HEK293 (cell line): ENCODE measurements around the gene NRG2.

Experiments
- CTCF ChIA-PET: fragments of 350-600 bp; formaldehyde crosslinking; extraction: SDS; loops from one replicate; lab custom pipeline; 2021; ENCODE audit warnings: antibody characterized with exemption; lab: Yijun Ruan, JAX
- POLR2A ChIA-PET: fragments of 300-600 bp; formaldehyde crosslinking; extraction: SDS; loops from one replicate; lab custom pipeline; 2020; ENCODE audit warnings: antibody characterized with exemption, inconsistent platforms; lab: Yijun Ruan, JAX
- H3K27ac ChIP-seq: fragments of 200-500 bp; sonication (Bioruptor generic); 2 replicates; pipeline ENCODE4 v1.5.1; 2014; ENCODE audit warnings: low read depth, low read length, control low read depth, inconsistent platforms; ENCODE audit errors: extremely low read depth
- H3K36me3 ChIP-seq, 2 experiments: fragments of 200-500 bp in 1 of 2; sonication (Bioruptor generic) in 1 of 2; 1 replicate in 1 of 2; 2 replicates in 1 of 2; pipeline ENCODE4 v1.5.1; 2014 to 2017; ENCODE audit warnings: inconsistent platforms in 2 of 2, low read length in 2 of 2; ENCODE audit not compliant: control insufficient read depth in 2 of 2, insufficient read depth in 1 of 2
- H3K4me1 ChIP-seq: fragments of 200-500 bp; sonication (Bioruptor generic); 2 replicates; pipeline ENCODE4 v1.5.1; 2014; ENCODE audit warnings: mild to moderate bottlenecking, low read length, inconsistent platforms; ENCODE audit not compliant: control insufficient read depth, insufficient read depth
- H3K4me3 ChIP-seq: 2 replicates; pipeline ENCODE4 v1.5.1; 2011; ENCODE audit warnings: low read depth, mild to moderate bottlenecking, control low read depth, low read length, moderate library complexity
- H3K9me3 ChIP-seq: fragments of 200-500 bp; sonication (Bioruptor generic); 2 replicates; pipeline ENCODE4 v1.5.1; 2014; ENCODE audit warnings: low read depth, low read length, inconsistent platforms; ENCODE audit not compliant: control insufficient read depth, insufficient read depth
- MEIS1 ChIP-seq: sonication (generic); formaldehyde crosslinking; IDR thresholded peaks from 2 replicates; pipeline ENCODE4 v1.8.1; 2022; ENCODE audit warnings: missing genetic modification reagents, mild to moderate bottlenecking, borderline replicate concordance
- REPIN1 ChIP-seq: fragments of 450-650 bp; formaldehyde crosslinking; IDR thresholded peaks from 2 replicates; pipeline ENCODE4 v1.5.1; 2017; ENCODE audit warnings: missing biosample characterization, missing genetic modification characterization, low read depth
- TRIM28 ChIP-seq: IDR thresholded peaks from 2 replicates; pipeline ENCODE4 v1.6.1; 2011; ENCODE audit warnings: low read length, control low read depth, borderline replicate concordance
- ZBTB20 ChIP-seq: fragments of 450-650 bp; formaldehyde crosslinking; IDR thresholded peaks from 2 replicates; pipeline ENCODE4 v1.5.1; 2016; ENCODE audit warnings: missing biosample characterization, missing genetic modification characterization
- ZNF248 ChIP-seq: fragments of 450-650 bp; formaldehyde crosslinking; IDR thresholded peaks from 2 replicates; pipeline ENCODE4 v1.5.1; 2017; ENCODE audit warnings: missing biosample characterization, missing genetic modification characterization
- ZNF324 ChIP-seq: fragments of 450-650 bp; formaldehyde crosslinking; IDR thresholded peaks from 2 replicates; pipeline ENCODE4 v1.5.1; 2016; ENCODE audit warnings: missing biosample characterization, missing genetic modification characterization
- ZNF341 ChIP-seq: fragments of 450-650 bp; formaldehyde crosslinking; IDR thresholded peaks from 2 replicates; pipeline ENCODE4; 2016; ENCODE audit warnings: low read depth, missing biosample characterization, missing genetic modification characterization
- ZNF416 ChIP-seq: fragments of 450-650 bp; formaldehyde crosslinking; IDR thresholded peaks from 2 replicates; pipeline ENCODE4 v1.5.1; 2016; ENCODE audit warnings: missing biosample characterization, missing genetic modification characterization
- ZNF48 ChIP-seq: fragments of 450-650 bp; formaldehyde crosslinking; IDR thresholded peaks from 2 replicates; pipeline ENCODE4 v1.5.1; 2016; ENCODE audit warnings: missing biosample characterization, missing genetic modification characterization
- ZNF529 ChIP-seq: fragments of 450-650 bp; formaldehyde crosslinking; IDR thresholded peaks from 2 replicates; pipeline ENCODE4 v1.5.1; 2017; ENCODE audit warnings: missing genetic modification characterization, missing biosample characterization; ENCODE audit not compliant: insufficient replicate concordance
- ZNF549 ChIP-seq: fragments of 450-650 bp; IDR thresholded peaks from 2 replicates; pipeline ENCODE4 v1.5.1; 2018; ENCODE audit warnings: missing biosample characterization, missing genetic modification characterization, mild to moderate bottlenecking, inconsistent platforms, moderate library complexity
- ZNF560 ChIP-seq: fragments of 450-650 bp; formaldehyde crosslinking; IDR thresholded peaks from 2 replicates; pipeline ENCODE4 v1.5.1; 2017; ENCODE audit warnings: missing biosample characterization, missing genetic modification characterization, borderline replicate concordance
- ZSCAN23 ChIP-seq: fragments of 450-650 bp; formaldehyde crosslinking; IDR thresholded peaks from 2 replicates; pipeline ENCODE4 v1.5.1; 2016; ENCODE audit warnings: missing biosample characterization, missing genetic modification characterization
- TF ChIP-seq, protein P1 (sequence below): fragments of 450-650 bp; formaldehyde crosslinking; IDR thresholded peaks from 2 replicates; pipeline ENCODE4; 2016; ENCODE audit warnings: missing biosample characterization, missing genetic modification characterization
- TF ChIP-seq, protein P2 (sequence below): fragments of 450-650 bp; formaldehyde crosslinking; IDR thresholded peaks from 2 replicates; pipeline ENCODE4 v1.5.1; 2016; ENCODE audit warnings: missing biosample characterization, missing genetic modification characterization, low read depth
- TF ChIP-seq, protein P3 (sequence below): fragments of 450-650 bp; formaldehyde crosslinking; IDR thresholded peaks from 2 replicates; pipeline ENCODE4 v1.5.1; 2016; ENCODE audit warnings: missing biosample characterization, missing genetic modification characterization, borderline replicate concordance
- TF ChIP-seq, protein P4 (sequence below): fragments of 450-650 bp; formaldehyde crosslinking; IDR thresholded peaks from 2 replicates; pipeline ENCODE4 v1.5.1; 2016; ENCODE audit warnings: missing biosample characterization, missing genetic modification characterization
- TF ChIP-seq, protein P5 (sequence below): fragments of 450-650 bp; IDR thresholded peaks from 2 replicates; pipeline ENCODE4 v1.5.1; 2018; ENCODE audit warnings: missing biosample characterization, mild to moderate bottlenecking, missing genetic modification characterization

NRG2 gene

DNA sequence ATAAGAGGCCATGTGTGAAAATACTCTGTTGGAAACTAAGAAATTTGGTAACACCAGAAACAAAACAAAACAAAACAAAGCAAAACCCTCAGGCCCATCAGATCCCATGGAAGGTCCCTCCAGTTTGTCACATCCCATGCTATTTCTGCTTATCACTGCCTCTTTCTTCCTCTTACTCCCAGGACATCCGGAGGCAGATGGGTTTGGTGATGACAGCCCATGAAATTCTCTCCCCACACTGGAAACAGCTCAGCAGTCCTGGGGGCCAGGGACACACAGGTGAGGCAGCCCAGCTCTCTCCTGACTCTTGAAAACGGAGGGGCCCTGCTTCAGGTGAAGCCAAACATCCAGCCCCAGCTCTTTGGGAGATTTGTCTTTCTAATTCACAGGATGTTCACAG lies 63.2 kb downstream of the NRG2 start:
- H3K4me1 ChIP-seq, result peaks cover 7% of the 10 kb centered on the region; the same call in 1 of the 2 replicates
- ChIA-PET POLR2A (interaction anchor here (0.7 kb wide), 1 partner anchor 346 kb away, joined by 3 read pairs; no protein-coding TSS in a partner anchor), CTCF (interaction anchor here (0.6 to 7.7 kb wide), 4 partner anchors 11 to 638 kb away, joined by 4 to 104 read pairs (median 5); no protein-coding TSS in a partner anchor)
- no peak for TF ChIP-seq ZNF48 (tag by site-specific recombination)
- H3K9me3 ChIP-seq, result no peaks in the 10 kb centered on the region
- H3K27ac ChIP-seq, result no peak overlapping the region
- no peak overlapping the region for H3K4me3 ChIP-seq
- H3K36me3 ChIP-seq, result no peaks in the 10 kb centered on the region

DNA sequence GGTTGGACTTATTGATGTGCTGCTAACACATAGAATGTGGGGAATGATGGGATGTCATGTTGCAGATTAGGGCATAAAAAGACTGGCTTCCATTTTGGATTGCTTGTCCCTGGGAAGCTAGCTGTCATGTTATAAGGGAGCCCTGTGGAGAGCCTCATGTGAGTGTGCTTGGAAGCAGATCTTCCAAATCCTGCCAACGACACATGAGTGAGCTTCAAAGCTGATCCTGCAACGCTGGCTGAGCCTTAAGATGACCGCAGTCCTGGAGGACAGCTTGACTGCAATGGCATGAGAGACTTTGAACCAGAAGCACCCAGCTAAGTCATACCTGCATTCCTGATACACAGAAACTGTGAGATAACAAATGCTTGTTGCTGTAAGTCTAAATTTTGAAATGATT lies 63.6 kb downstream of the NRG2 start:
- ChIA-PET CTCF (interaction anchor here (0.6 to 7.7 kb wide), 3 partner anchors 11 to 637 kb away, joined by 4 to 104 read pairs (median 4); no protein-coding TSS in a partner anchor), POLR2A (interaction anchor here (0.7 kb wide), 1 partner anchor 346 kb away, joined by 3 read pairs; no protein-coding TSS in a partner anchor)
- Histone ChIP-seq H3K4me1 (peaks cover 7% of the 10 kb centered on the region; the same call in 1 of the 2 replicates), H3K4me3 (no peak overlapping the region), H3K27ac (no peak overlapping the region), H3K9me3 (no peaks in the 10 kb centered on the region), H3K36me3 (no peaks in the 10 kb centered on the region)
- TF ChIP-seq ZNF248 (tag by site-specific recombination), result no peak
- no peak for TF ChIP-seq TRIM28

DNA sequence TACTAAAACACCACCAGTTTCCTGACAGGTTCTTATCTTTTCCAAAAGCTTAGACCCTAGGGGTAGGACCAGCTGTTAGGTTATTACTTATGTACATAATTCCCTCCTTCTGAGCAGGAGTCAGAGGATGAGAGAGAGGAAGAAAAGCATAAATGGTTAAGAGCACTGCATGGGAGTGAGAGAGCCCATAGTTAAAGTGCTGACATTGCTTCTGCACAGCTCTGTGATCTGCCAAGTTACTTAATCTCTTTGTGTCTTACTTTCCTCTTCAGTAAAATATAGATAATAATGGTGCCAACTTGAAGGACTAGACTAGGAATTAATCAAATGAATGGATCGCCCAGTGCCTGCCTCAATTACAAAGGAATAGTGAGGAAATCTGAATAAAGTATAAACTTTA lies 66.4 kb downstream of the NRG2 start:
- no peak overlapping the region for H3K4me3 ChIP-seq
- H3K9me3 ChIP-seq, result no peaks in the 10 kb centered on the region
- no peaks in the 10 kb centered on the region for H3K4me1 ChIP-seq
- no peak overlapping the region for H3K27ac ChIP-seq
- POLR2A ChIA-PET, result no interaction called here
- no peaks in the 10 kb centered on the region for H3K36me3 ChIP-seq
- no peak for TF ChIP-seq ZNF324 (tag by site-specific recombination)
- TF ChIP-seq, all 188 proteins: peak for 0
- CTCF ChIA-PET, result interaction anchor here (1.0 to 2.5 kb wide), 2 partner anchors 9 to 112 kb away, joined by 3 to 7 read pairs; no protein-coding TSS in a partner anchor

DNA sequence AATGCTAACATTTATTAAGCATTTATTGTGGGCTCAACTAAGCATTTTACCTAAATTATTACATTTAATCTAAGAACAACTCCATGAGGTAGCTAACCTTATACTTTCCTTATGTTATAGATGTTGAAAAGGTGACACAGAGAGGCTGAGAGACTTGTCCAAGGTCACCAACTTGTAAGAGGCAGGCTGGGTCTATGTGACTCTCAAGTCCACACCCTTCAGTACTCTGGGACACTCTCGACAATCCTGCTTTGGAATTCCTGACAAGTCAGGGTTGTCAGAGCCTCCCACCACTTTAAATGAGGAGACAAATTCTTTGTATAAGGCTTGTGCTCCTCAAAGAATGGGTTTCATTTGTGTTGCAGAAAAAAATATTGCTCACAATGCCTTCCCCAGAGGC lies 67.2 kb downstream of the NRG2 start:
- H3K27ac ChIP-seq, result no peak overlapping the region
- no peak for TF ChIP-seq ZNF341 (tag by site-specific recombination)
- TF ChIP-seq ZNF529 (tag by site-specific recombination), result no peak
- TF ChIP-seq MEIS1 (CRISPR knock-in tag), result no peak
- TF ChIP-seq ZNF549 (tag by site-specific recombination), result no peak
- TF ChIP-seq, protein P1, sequence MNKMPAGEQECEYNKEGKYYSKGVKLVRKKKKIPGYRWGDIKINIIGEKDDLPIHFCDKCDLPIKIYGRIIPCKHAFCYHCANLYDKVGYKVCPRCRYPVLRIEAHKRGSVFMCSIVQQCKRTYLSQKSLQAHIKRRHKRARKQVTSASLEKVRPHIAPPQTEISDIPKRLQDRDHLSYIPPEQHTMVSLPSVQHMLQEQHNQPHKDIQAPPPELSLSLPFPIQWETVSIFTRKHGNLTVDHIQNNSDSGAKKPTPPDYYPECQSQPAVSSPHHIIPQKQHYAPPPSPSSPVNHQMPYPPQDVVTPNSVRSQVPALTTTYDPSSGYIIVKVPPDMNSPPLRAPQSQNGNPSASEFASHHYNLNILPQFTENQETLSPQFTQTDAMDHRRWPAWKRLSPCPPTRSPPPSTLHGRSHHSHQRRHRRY (tag by site-specific recombination), result no peak
- TF ChIP-seq, protein P2, sequence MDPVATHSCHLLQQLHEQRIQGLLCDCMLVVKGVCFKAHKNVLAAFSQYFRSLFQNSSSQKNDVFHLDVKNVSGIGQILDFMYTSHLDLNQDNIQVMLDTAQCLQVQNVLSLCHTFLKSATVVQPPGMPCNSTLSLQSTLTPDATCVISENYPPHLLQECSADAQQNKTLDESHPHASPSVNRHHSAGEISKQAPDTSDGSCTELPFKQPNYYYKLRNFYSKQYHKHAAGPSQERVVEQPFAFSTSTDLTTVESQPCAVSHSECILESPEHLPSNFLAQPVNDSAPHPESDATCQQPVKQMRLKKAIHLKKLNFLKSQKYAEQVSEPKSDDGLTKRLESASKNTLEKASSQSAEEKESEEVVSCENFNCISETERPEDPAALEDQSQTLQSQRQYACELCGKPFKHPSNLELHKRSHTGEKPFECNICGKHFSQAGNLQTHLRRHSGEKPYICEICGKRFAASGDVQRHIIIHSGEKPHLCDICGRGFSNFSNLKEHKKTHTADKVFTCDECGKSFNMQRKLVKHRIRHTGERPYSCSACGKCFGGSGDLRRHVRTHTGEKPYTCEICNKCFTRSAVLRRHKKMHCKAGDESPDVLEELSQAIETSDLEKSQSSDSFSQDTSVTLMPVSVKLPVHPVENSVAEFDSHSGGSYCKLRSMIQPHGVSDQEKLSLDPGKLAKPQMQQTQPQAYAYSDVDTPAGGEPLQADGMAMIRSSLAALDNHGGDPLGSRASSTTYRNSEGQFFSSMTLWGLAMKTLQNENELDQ (tag by site-specific recombination), result no peak
- TF ChIP-seq, protein P3, sequence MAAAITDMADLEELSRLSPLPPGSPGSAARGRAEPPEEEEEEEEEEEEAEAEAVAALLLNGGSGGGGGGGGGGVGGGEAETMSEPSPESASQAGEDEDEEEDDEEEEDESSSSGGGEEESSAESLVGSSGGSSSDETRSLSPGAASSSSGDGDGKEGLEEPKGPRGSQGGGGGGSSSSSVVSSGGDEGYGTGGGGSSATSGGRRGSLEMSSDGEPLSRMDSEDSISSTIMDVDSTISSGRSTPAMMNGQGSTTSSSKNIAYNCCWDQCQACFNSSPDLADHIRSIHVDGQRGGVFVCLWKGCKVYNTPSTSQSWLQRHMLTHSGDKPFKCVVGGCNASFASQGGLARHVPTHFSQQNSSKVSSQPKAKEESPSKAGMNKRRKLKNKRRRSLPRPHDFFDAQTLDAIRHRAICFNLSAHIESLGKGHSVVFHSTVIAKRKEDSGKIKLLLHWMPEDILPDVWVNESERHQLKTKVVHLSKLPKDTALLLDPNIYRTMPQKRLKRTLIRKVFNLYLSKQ (tag by site-specific recombination), result no peak
- no peak for TF ChIP-seq ZBTB20
- no peak for TF ChIP-seq ZSCAN23 (tag by site-specific recombination)
- TF ChIP-seq, protein P4, sequence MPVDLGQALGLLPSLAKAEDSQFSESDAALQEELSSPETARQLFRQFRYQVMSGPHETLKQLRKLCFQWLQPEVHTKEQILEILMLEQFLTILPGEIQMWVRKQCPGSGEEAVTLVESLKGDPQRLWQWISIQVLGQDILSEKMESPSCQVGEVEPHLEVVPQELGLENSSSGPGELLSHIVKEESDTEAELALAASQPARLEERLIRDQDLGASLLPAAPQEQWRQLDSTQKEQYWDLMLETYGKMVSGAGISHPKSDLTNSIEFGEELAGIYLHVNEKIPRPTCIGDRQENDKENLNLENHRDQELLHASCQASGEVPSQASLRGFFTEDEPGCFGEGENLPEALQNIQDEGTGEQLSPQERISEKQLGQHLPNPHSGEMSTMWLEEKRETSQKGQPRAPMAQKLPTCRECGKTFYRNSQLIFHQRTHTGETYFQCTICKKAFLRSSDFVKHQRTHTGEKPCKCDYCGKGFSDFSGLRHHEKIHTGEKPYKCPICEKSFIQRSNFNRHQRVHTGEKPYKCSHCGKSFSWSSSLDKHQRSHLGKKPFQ (tag by site-specific recombination), result no peak
- no peak for TF ChIP-seq ZNF560 (tag by site-specific recombination)
- TF ChIP-seq ZNF416, result no peak
- TF ChIP-seq, protein P5, sequence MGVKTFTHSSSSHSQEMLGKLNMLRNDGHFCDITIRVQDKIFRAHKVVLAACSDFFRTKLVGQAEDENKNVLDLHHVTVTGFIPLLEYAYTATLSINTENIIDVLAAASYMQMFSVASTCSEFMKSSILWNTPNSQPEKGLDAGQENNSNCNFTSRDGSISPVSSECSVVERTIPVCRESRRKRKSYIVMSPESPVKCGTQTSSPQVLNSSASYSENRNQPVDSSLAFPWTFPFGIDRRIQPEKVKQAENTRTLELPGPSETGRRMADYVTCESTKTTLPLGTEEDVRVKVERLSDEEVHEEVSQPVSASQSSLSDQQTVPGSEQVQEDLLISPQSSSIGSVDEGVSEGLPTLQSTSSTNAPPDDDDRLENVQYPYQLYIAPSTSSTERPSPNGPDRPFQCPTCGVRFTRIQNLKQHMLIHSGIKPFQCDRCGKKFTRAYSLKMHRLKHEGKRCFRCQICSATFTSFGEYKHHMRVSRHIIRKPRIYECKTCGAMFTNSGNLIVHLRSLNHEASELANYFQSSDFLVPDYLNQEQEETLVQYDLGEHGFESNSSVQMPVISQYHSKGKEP, result no peak
- no peak for TF ChIP-seq REPIN1 (tag by site-specific recombination)
- no peaks in the 10 kb centered on the region for H3K9me3 ChIP-seq
- H3K36me3 ChIP-seq, result no peaks in the 10 kb centered on the region
- H3K4me3 ChIP-seq, result no peak overlapping the region
- no peaks in the 10 kb centered on the region for H3K4me1 ChIP-seq
- CTCF ChIA-PET, result interaction anchor here (0.5 to 2.5 kb wide), 3 partner anchors 8 to 189 kb away, joined by 3 to 7 read pairs (median 3); no protein-coding TSS in a partner anchor
- POLR2A ChIA-PET, result no interaction called here
